COLO668 (cell line): ENCODE measurements around the gene TCERG1L.

Experiments
- DNase-seq: peaks from one replicate; lab custom pipeline; 2025; ENCODE audit not compliant: unreplicated experiment; lab: John Stamatoyannopoulos, UW

TCERG1L gene

GRCh38 chr10:131211559-131211958, 100.0 kb downstream of the TCERG1L start:
- no peak for DNase-seq

GRCh38 chr10:131211146-131211545, 100.4 kb downstream of the TCERG1L start:
- DNase-seq: no peak

- DNase-seq: no peak
Measured at GRCh38 chr10:131210181-131210580, 101.3 kb downstream of the TCERG1L start.

GRCh38 chr10:131207584-131208532, 103.7 kb downstream of the TCERG1L start:
- DNase-seq: no peak

- DNase-seq: no peak
Measured at GRCh38 chr10:131207176-131207575, 104.3 kb downstream of the TCERG1L start.

- DNase-seq: no peak
Measured at GRCh38 chr10:131206111-131206995, 105.2 kb downstream of the TCERG1L start.

GRCh38 chr10:131205556-131205955, 106.0 kb downstream of the TCERG1L start:
- DNase-seq: no peak

- DNase-seq: no peak
Measured at GRCh38 chr10:131204406-131205152, 106.9 kb downstream of the TCERG1L start.

GRCh38 chr10:131203456-131204357, 107.8 kb downstream of the TCERG1L start:
- DNase-seq: no peak

- peak; percentile 3 for DNase-seq
Measured at GRCh38 chr10:131202990-131203389, 108.5 kb downstream of the TCERG1L start.

- no peak for DNase-seq
Measured at GRCh38 chr10:131201741-131202515, 109.6 kb downstream of the TCERG1L start.

GRCh38 chr10:131200856-131201470, 110.6 kb downstream of the TCERG1L start:
- DNase-seq: no peak

GRCh38 chr10:131199646-131200045, 111.9 kb downstream of the TCERG1L start:
- DNase-seq: no peak

- DNase-seq: peak; percentile 3
Measured at GRCh38 chr10:131198843-131199242, 112.7 kb downstream of the TCERG1L start.

GRCh38 chr10:131198401-131198800, 113.1 kb downstream of the TCERG1L start:
- no peak for DNase-seq

GRCh38 chr10:131196176-131196885, 115.2 kb downstream of the TCERG1L start:
- no peak for DNase-seq

- DNase-seq: no peak
Measured at GRCh38 chr10:131195558-131196159, 115.9 kb downstream of the TCERG1L start.

GRCh38 chr10:131195116-131195515, 116.4 kb downstream of the TCERG1L start:
- peak; percentile 11 for DNase-seq
